GM12891 (cell line): ENCODE results near the gene CAMK1D.

Experiments used
- PAX5 ChIP-seq: IDR thresholded peaks from 2 replicates; pipeline ENCODE4 v1.6.1; 2011; ENCODE audit warnings: low read length, moderate library complexity, mild to moderate bottlenecking; ENCODE audit not compliant: insufficient read depth, severe bottlenecking
- POLR2A ChIP-seq: IDR thresholded peaks from 2 replicates; pipeline ENCODE4 v1.6.1; 2011; ENCODE audit warnings: low read depth, low read length, control low read depth
- POLR2AphosphoS5 ChIP-seq: IDR thresholded peaks from 2 replicates; pipeline ENCODE4 v1.6.1; 2011; ENCODE audit warnings: low read depth, low read length, control low read depth
- SPI1 ChIP-seq: IDR thresholded peaks from 2 replicates; pipeline ENCODE4 v1.6.1; 2011; ENCODE audit warnings: low read depth, low read length, control low read depth
- TAF1 ChIP-seq: IDR thresholded peaks from 2 replicates; pipeline ENCODE4 v1.6.1; 2011; ENCODE audit warnings: low read depth, low read length, control low read depth

DNA sequence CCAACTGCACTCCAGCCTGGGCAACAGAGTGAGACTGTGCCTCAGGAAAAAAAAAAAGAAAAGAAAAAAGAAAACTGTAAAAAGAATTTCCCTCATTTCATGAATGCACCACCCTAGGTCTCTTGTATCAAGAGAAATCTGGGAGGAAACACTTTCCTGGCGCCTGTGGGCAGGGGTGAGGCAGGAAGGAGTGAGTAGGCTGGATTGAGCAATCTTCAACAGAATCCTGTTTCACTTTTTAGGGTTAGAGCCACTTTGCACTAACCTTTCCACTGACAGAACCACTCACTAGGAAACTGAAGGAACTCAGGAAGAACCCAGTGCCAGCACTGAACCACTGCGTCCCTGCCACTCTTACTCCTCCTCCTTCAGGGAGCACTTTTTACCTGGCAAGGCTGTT lies 370.0 kb downstream of the CAMK1D start:
- no peak for TF ChIP-seq TAF1
- no peak for TF ChIP-seq POLR2A
- TF ChIP-seq POLR2AphosphoS5: no peak
- TF ChIP-seq SPI1: no peak
- no peak for TF ChIP-seq PAX5
